Mesothelial cell of epicardium (in vitro differentiated cells): ENCODE results near the gene POLR3G. TPM values are rescaled to one million over a fixed set of nuclear protein-coding genes. Genes with fewer than 3 reads are reported as not detected.
A peak's percentile ranks its signal among the peaks of the same experiment; 100 is the strongest.

Source experiments
- DNase-seq, 2 experiments: peaks; one replicate each; pipeline ENCODE4 v3.0.0; 2021; ENCODE audit warnings: low spot score in 2 of 2; ENCODE audit not compliant: unreplicated experiment in 2 of 2
- H3K27ac Mint-ChIP-seq: 2 replicates; pipeline ENCODE4 v1.8.0; 2021; ENCODE audit warnings: mixed read lengths
- H3K27me3 Mint-ChIP-seq: 2 replicates; pipeline ENCODE4 v1.8.0; 2021; ENCODE audit warnings: low read depth, mixed read lengths
- H3K36me3 Mint-ChIP-seq: 2 replicates; pipeline ENCODE4 v1.8.0; 2021; ENCODE audit warnings: mixed read lengths
- H3K4me1 Mint-ChIP-seq: 2 replicates; pipeline ENCODE4 v1.8.0; 2021; ENCODE audit warnings: mixed read lengths
- H3K4me3 Mint-ChIP-seq: 2 replicates; pipeline ENCODE4 v1.8.0; 2021; ENCODE audit warnings: mild to moderate bottlenecking, moderate library complexity, mixed read lengths
- H3K9me3 Mint-ChIP-seq: 2 replicates; pipeline ENCODE4 v1.8.0; 2021; ENCODE audit warnings: mixed read lengths
- total RNA-seq: library from RNA; stranded (reverse); gene quantifications from 3 replicates; pipeline ENCODE4 v1.2.1, GENCODE V29; 2021
- TF ChIP-seq, protein P1 (sequence below): fragments of 200-600 bp; sonication (generic); IDR thresholded peaks from one replicate; pipeline ENCODE4 v1.5.0; 2021; ENCODE audit warnings: antibody characterized with exemption; ENCODE audit not compliant: unreplicated experiment

Gene POLR3G
- total RNA-seq, 1 donor from 2014 or later: 2.1 TPM

DNA sequence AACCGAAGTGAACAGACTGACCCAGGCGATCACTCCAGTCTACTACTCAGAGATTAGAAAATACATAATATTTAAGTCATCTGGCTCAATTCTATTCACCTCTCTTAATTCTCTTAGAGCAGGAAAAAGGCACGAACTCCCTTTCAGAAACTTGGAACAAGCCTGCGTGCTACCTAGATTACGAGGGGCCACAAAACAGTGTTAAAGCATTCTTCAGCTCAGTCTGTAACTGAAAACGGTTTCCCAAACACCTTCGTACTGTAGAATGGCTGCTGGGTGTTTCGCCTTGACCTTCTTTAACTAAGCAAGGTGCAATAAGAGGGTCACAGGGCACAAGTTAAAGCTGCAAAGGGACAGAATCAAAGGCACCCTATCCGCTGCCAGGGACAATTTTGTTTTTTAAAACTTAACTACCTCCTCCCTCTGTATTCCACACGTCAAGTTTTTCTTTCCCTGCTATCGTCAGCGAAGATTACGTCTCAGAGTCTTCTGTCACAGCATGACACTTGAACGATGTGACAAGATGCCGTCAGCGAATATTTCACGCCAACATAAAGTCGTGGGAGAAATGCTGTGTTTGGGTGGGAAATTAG is 54.0 kb downstream of the POLR3G start:
- Mint-ChIP-seq H3K27ac (peak overlapping the region; percentile 89), H3K4me3 (peak overlapping the region; percentile 99), H3K36me3 (peaks cover 4% of the 10 kb centered on the region), H3K27me3 (peaks cover 18% of the 10 kb centered on the region), H3K4me1 (peaks cover 21% of the 10 kb centered on the region), H3K9me3 (no peaks in the 10 kb centered on the region)
- DNase-seq: no peak
- TF ChIP-seq, protein P1, sequence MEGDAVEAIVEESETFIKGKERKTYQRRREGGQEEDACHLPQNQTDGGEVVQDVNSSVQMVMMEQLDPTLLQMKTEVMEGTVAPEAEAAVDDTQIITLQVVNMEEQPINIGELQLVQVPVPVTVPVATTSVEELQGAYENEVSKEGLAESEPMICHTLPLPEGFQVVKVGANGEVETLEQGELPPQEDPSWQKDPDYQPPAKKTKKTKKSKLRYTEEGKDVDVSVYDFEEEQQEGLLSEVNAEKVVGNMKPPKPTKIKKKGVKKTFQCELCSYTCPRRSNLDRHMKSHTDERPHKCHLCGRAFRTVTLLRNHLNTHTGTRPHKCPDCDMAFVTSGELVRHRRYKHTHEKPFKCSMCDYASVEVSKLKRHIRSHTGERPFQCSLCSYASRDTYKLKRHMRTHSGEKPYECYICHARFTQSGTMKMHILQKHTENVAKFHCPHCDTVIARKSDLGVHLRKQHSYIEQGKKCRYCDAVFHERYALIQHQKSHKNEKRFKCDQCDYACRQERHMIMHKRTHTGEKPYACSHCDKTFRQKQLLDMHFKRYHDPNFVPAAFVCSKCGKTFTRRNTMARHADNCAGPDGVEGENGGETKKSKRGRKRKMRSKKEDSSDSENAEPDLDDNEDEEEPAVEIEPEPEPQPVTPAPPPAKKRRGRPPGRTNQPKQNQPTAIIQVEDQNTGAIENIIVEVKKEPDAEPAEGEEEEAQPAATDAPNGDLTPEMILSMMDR: no peak

DNA sequence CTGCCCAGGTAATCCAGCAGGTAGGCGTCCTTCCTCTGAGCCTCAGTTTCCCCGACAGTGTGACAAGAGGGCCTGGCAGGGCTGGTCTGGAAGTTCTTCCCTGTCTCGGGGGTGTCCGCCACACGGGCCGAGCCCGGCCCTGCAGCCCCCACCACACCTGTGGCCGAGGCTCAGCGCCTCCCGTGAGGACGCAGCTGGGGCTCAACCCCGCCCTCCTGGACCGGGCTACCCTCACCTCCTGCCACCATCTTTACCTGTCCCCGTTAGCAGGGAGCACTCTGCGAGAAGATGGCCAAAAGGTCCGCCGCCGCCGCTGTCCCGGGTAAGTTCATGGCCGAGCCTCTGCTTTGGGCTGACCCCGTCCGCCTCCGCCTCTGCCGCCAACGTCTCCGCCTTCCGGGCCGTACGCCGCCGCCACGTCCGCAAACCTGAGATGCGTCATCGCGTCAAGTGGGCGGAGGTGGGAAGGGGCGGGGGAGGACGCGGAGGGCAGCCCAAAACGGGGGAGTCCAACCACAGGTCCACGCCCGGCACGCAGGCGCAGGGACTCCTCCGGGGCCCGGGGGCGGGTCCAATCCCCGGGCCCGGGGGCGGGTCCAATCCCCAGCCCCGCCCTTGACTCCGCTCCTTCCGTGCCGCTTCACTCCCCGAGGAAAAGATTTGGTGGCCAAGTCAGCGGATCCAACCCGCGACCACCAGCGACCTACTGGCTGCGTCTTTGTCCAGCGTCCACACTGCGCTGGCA is 54.7 kb downstream of the POLR3G start, which contains the start of gene LYSMD3:
Gene LYSMD3, minus strand, starts transcription at position 391 of the 745 bp plus-strand sequence. CDS start 4,295 bp downstream, outside the sequence.
- peaks cover 22% of the 10 kb centered on the region for H3K27me3 Mint-ChIP-seq
- peak within 1 kb of the TSS; percentile 97 for H3K27ac Mint-ChIP-seq
- H3K9me3 Mint-ChIP-seq: no peaks in the 10 kb centered on the region
- H3K4me1 Mint-ChIP-seq: peaks cover 21% of the 10 kb centered on the region
- peaks cover 4% of the 10 kb centered on the region for H3K36me3 Mint-ChIP-seq
- DNase-seq: peak; percentile 89 to 95
- peak within 1 kb of the TSS; percentile 99 for H3K4me3 Mint-ChIP-seq
- TF ChIP-seq, protein P1: no peak

DNA sequence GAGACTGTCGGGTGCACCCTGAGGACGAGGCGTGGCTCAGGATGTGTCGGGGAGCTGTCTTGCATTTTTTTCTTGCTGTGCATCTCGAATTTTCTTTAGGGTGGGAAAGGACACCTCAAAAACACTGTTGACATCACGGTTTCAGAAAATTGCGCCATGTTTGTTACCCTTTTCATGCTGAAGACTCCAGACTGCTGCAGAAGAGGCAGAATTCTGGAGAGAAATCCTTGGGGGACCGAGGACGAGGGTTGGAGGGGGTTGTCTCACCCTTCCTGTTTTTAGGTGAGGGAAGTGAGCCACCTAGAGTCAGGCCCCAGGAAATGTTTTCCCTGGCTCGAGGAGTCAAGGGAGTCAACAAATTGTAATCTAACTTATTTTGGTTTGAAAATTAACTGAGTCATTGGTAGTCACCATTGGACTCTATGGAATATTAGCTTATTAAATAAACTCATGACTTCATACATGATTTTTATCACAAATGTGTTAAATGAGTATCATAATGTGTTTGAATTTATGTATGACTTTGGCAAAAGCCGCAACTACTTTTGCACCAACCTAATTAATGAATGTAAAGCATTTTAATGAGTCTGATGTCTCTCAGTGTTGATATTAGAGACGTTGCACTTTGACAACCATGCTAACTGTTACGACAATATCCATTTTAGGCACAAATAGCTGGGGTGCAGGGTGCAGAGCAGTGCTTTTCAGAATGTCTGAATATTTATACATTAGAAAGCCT is 55.4 kb downstream of the POLR3G start:
- Mint-ChIP-seq H3K9me3 (no peaks in the 10 kb centered on the region), H3K36me3 (peaks cover 2% of the 10 kb centered on the region), H3K4me1 (peaks cover 21% of the 10 kb centered on the region), H3K27ac (peak overlapping the region; percentile 97), H3K4me3 (peak overlapping the region; percentile 99), H3K27me3 (peaks cover 24% of the 10 kb centered on the region)
- DNase-seq: peak; percentile 20 to 65
- TF ChIP-seq, protein P1: no peak

DNA sequence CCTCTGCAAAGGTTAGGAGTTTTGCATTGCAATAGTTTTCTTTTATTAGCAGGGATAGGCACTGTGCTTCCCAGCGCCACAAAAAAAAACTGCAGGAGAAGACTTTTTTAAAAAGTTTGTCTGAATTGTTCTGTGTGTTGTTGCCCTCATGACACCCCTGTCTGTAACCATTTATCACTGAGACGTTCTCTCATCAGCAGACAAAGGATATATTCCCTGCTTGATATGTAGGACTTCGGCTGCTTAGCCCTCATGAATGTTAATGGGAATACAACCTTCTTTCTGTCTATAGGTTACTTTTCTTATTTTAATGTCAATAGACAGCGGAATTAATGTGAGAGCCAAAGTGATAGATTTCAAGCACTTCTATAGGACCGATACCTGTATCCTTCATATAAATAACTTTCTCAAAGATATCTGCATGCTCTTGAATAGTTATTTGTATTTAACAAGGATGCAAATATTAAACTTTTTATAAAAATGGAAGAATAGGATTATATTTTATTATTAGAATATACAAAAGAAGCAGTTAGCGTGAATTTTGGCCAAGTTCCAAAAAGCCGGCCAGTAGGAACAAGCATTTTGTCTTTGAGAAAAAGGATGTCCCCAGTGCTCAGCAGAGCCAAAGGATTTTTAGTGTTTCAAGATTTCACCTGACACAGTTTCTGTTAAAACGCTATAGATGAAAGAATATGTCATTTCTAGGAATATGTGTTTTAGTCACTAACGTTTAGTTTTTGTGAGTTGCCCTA is 56.2 kb downstream of the POLR3G start:
- TF ChIP-seq, protein P1: no peak
- peaks cover 21% of the 10 kb centered on the region for H3K4me1 Mint-ChIP-seq
- no peak overlapping the region for H3K27ac Mint-ChIP-seq
- H3K4me3 Mint-ChIP-seq: no peak overlapping the region
- H3K9me3 Mint-ChIP-seq: no peaks in the 10 kb centered on the region
- DNase-seq: no peak
- H3K36me3 Mint-ChIP-seq: no peaks in the 10 kb centered on the region
- peaks cover 24% of the 10 kb centered on the region for H3K27me3 Mint-ChIP-seq

DNA sequence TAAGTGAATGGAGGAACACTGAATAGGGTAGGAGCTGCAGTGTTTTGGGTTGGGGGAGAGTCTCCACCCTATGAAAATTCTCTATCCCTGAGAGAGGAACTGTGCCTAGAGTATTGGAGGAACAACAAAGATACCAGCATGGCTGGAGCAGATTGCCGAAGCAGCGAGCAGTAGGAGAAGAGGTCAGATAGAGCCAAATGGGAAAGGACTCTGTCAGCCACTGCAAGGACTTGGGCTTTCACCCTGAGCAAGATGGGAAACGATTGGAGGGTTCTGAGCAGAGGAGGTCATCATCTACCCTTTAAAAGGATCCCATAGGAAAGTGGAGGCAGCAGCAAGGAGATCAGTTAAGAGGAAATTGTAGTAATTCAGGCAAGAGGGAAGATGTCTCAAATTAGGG is 59.1 kb downstream of the POLR3G start:
- no peak for DNase-seq
- TF ChIP-seq, protein P1: no peak
- Mint-ChIP-seq H3K4me1 (no peaks in the 10 kb centered on the region), H3K36me3 (no peaks in the 10 kb centered on the region), H3K27ac (no peak overlapping the region), H3K4me3 (no peak overlapping the region), H3K27me3 (peaks cover 24% of the 10 kb centered on the region), H3K9me3 (no peaks in the 10 kb centered on the region)
